ENCODE results near the gene YPEL2. TPM values are rescaled to one million over a fixed set of nuclear protein-coding genes. Genes with fewer than 3 reads are reported as not detected.

The YPEL2 gene
- total and polyA plus RNA-seq, 2 of the 13 experiments (the other 11 are each of a cell fraction or from before 2014, with no cell fraction given), result 8.5 to 21.1 TPM

GRCh38 chr17:59365383-59365981, 34.0 kb downstream of the YPEL2 start (continued):
- TF ChIP-seq NR2F2 (IDR thresholded peaks at IDR 0.05; ENCODE audit: borderline replicate concordance, low read depth) (peak; percentile 81), MBD4 (IDR thresholded peaks at IDR 0.05; ENCODE audit: borderline replicate concordance, low read length) (no peak), CENPX (CRISPR knock-in tag; IDR thresholded peaks at IDR 0.05) (no peak), PAXIP1 (CRISPR knock-in tag; conservative IDR thresholded peaks at IDR 0.05) (0 out of 2 replicates have a peak, but pooled peaks have one; percentile 11), SOX6 (IDR thresholded peaks at IDR 0.05) (no peak), SOX6 (CRISPR knock-in tag; IDR thresholded peaks at IDR 0.05) (peak; percentile 41), PATZ1 (CRISPR knock-in tag; IDR thresholded peaks at IDR 0.05) (0 out of 2 replicates have a peak, but pooled peaks have one; percentile 41), BORCS8-MEF2B (CRISPR knock-in tag; IDR thresholded peaks at IDR 0.05) (peak; percentile 37; the same call in 1 of the 2 replicates), ZNF639 (CRISPR knock-in tag; conservative IDR thresholded peaks at IDR 0.05) (no peak), SOX13 (IDR thresholded peaks at IDR 0.05) (0 out of 2 replicates have a peak, but pooled peaks have one; percentile 37), SOX13 (CRISPR knock-in tag; conservative IDR thresholded peaks at IDR 0.05 in 1 of 2, IDR thresholded peaks at IDR 0.05 in 1 of 2) (peak in 1 of 2 experiments; percentile 76; a peak in 2 of 4 replicates), PITX1 (CRISPR knock-in tag; IDR thresholded peaks at IDR 0.05) (peak; percentile 79)
- TF ChIP-seq, protein P1, sequence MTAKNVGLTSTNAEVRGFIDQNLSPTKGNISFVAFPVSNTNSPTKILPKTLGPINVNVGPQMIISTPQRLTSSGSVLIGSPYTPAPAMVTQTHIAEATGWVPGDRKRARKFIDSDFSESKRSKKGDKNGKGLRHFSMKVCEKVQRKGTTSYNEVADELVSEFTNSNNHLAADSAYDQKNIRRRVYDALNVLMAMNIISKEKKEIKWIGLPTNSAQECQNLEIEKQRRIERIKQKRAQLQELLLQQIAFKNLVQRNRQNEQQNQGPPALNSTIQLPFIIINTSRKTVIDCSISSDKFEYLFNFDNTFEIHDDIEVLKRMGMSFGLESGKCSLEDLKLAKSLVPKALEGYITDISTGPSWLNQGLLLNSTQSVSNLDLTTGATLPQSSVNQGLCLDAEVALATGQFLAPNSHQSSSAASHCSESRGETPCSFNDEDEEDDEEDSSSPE (CRISPR knock-in tag; IDR thresholded peaks at IDR 0.05), result no peak
- TF ChIP-seq, protein P2, sequence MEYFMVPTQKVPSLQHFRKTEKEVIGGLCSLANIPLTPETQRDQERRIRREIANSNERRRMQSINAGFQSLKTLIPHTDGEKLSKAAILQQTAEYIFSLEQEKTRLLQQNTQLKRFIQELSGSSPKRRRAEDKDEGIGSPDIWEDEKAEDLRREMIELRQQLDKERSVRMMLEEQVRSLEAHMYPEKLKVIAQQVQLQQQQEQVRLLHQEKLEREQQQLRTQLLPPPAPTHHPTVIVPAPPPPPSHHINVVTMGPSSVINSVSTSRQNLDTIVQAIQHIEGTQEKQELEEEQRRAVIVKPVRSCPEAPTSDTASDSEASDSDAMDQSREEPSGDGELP (IDR thresholded peaks at IDR 0.05; ENCODE audit: borderline replicate concordance, low read depth), result 0 out of 2 replicates have a peak, but pooled peaks have one; percentile 26
